Suprapubic skin (tissue), 4 donors: Measurements from ENCODE around the gene TM4SF20.

Experiments used
- CTCF ChIP-seq, 2 donors: fragments of 200-600 bp in 1 of 2; fragments of 450-650 bp in 1 of 2; sonication (generic) in 1 of 2; IDR thresholded peaks; one replicate each; pipeline ENCODE4 v1.5.1; 2016 to 2019; ENCODE audit warnings: antibody characterized with exemption in 2 of 2, mild to moderate bottlenecking in 1 of 2, moderate library complexity in 1 of 2
- POLR2A ChIP-seq, 2 donors: fragments of 450-650 bp; IDR thresholded peaks; one replicate each; pipeline ENCODE4 v1.6.1; 2017; ENCODE audit warnings: antibody characterized with exemption in 2 of 2, mild to moderate bottlenecking in 2 of 2, moderate library complexity in 2 of 2
- POLR2AphosphoS5 ChIP-seq, 3 donors: sonication (generic); formaldehyde crosslinking; IDR thresholded peaks; one replicate each; pipeline ENCODE4 v1.6.1; 2017; ENCODE audit warnings: antibody characterized with exemption in 3 of 3

GRCh38 chr2:227312579-227312978, 66.5 kb downstream of the TM4SF20 start:
- TF ChIP-seq POLR2A (IDR thresholded peaks at IDR 0.05): no peak
- TF ChIP-seq CTCF (IDR thresholded peaks at IDR 0.05): no peak
- TF ChIP-seq POLR2AphosphoS5 (IDR thresholded peaks at IDR 0.05): no peak
